GM12878 (cell line): ENCODE results near the gene SLC38A8. TPM values are rescaled to one million over a fixed set of nuclear protein-coding genes. Genes with fewer than 3 reads are reported as not detected.

ENCODE experiments used
- ATAC-seq: fragments of 200-7000 bp; cut with Tn5 transposase; 3 replicates; pipeline ENCODE4 v1.9.1; 2020; ENCODE audit warnings: mild to moderate bottlenecking, moderate library complexity
- BruUV-seq: library from RNA; stranded (reverse); fragments of 400-500 nt; replicated peaks from 2 replicates; lab custom pipeline; 2021; lab: Mats Ljungman, UMichigan
- CTCF ChIA-PET: fragments of 300-600 bp; sonication (Branson Sonifier 250); formaldehyde crosslinking; extraction: SDS; loops from one replicate; lab custom pipeline; 2021; ENCODE audit warnings: inconsistent platforms; lab: Yijun Ruan, JAX
- POLR2A ChIA-PET: fragments of 350-600 bp; formaldehyde crosslinking; extraction: SDS; loops from one replicate; lab custom pipeline; 2021; ENCODE audit warnings: inconsistent platforms; lab: Charles Lee
- RAD21 ChIA-PET: fragments of 300-600 bp; sonication (Branson Sonifier 250); formaldehyde crosslinking; loops from one replicate; lab custom pipeline; 2023; ENCODE audit warnings: antibody characterized with exemption; ENCODE audit not compliant: unreplicated experiment; lab: Charles Lee
- SMC1A ChIA-PET: fragments of 300-600 bp; sonication (Branson Sonifier 250); formaldehyde crosslinking; loops from one replicate; lab custom pipeline; 2023; ENCODE audit not compliant: unreplicated experiment, uncharacterized antibody; lab: Charles Lee
- DNase-seq: peaks from one replicate; pipeline ENCODE4 v3.0.0-alpha.2; 2011; ENCODE audit warnings: low read depth, low spot score
- FAIRE-seq: peaks from 3 replicates; lab custom pipeline; 2011; peaks lifted over from hg19 to GRCh38; lab: Jason Lieb, UNC
- H2AFZ ChIP-seq: 2 replicates; pipeline ENCODE4 v1.6.0; 2011; ENCODE audit warnings: low read depth, low read length, control low read depth; ENCODE audit not compliant: control insufficient read depth
- H3K27ac ChIP-seq: 2 replicates; pipeline ENCODE4 v1.5.1; 2011; ENCODE audit warnings: control low read depth; ENCODE audit not compliant: control insufficient read depth, insufficient read depth
- H3K27me3 ChIP-seq, 2 experiments: replicated peaks in 1 of 2; 2 replicates each; pipeline versions ENCODE4 v1.6.0 to v1.6.1; 2011; ENCODE audit warnings: low read length in 1 of 2; ENCODE audit not compliant: control insufficient read depth in 2 of 2, insufficient read depth in 2 of 2
- H3K36me3 ChIP-seq, 2 experiments: 2 replicates each; pipeline ENCODE4 v1.5.1; 2011; ENCODE audit warnings: low read length in 1 of 2; ENCODE audit not compliant: control insufficient read depth in 2 of 2, insufficient read depth in 2 of 2
- H3K4me1 ChIP-seq: 2 replicates; pipeline ENCODE4 v1.6.1; 2011; ENCODE audit warnings: mild to moderate bottlenecking, low read length, moderate library complexity, mixed read lengths; ENCODE audit not compliant: control insufficient read depth, insufficient read depth
- H3K4me2 ChIP-seq: 2 replicates; pipeline ENCODE4 v1.6.0; 2011; ENCODE audit warnings: control low read depth; ENCODE audit not compliant: control insufficient read depth, insufficient read depth
- H3K4me3 ChIP-seq: fragments of 200-600 bp; sonication (generic); 2 replicates; pipeline ENCODE4 v1.5.1; 2016
- H3K79me2 ChIP-seq: 2 replicates; pipeline ENCODE4 v1.6.0; 2011; ENCODE audit warnings: low read length; ENCODE audit not compliant: control insufficient read depth, insufficient read depth
- H3K9ac ChIP-seq: 2 replicates; pipeline ENCODE4 v1.8.0; 2011; ENCODE audit warnings: low read length, control low read depth, mixed read lengths; ENCODE audit not compliant: control insufficient read depth, insufficient read depth
- H3K9me3 ChIP-seq: replicated peaks from 3 replicates; pipeline ENCODE4 v1.5.1; 2011; ENCODE audit warnings: mild to moderate bottlenecking, low read length; ENCODE audit not compliant: control insufficient read depth, insufficient read depth
- H4K20me1 ChIP-seq: 2 replicates; pipeline ENCODE4 v1.6.0; 2011; ENCODE audit not compliant: control insufficient read depth, insufficient read depth
- ASH2L ChIP-seq: fragments of 300-600, 200-600 bp; sonication (generic); IDR thresholded peaks from 2 replicates; pipeline ENCODE4 v1.6.1; 2017; ENCODE audit warnings: low read depth, mild to moderate bottlenecking, borderline replicate concordance
- BCL11A ChIP-seq: IDR thresholded peaks from 2 replicates; pipeline ENCODE4 v1.6.1; 2011; ENCODE audit warnings: low read depth, low read length
- CHD2 ChIP-seq: IDR thresholded peaks from 2 replicates; pipeline ENCODE4 v1.6.1; 2011; ENCODE audit warnings: low read depth, low read length, improper control_type of control experiment, borderline replicate concordance
- CREB1 ChIP-seq: IDR thresholded peaks from 2 replicates; pipeline ENCODE4 v1.6.1; 2012; ENCODE audit warnings: low read depth, mild to moderate bottlenecking, inconsistent platforms
- DPF2 ChIP-seq: fragments of 450-650 bp; IDR thresholded peaks from 2 replicates; pipeline ENCODE4 v1.6.1; 2017; ENCODE audit warnings: mild to moderate bottlenecking
- FOS ChIP-seq: IDR thresholded peaks from 3 replicates; pipeline ENCODE4 v1.6.1; 2011; ENCODE audit warnings: borderline replicate concordance; ENCODE audit not compliant: insufficient read length; ENCODE audit errors: extremely low read depth
- JUND ChIP-seq: IDR thresholded peaks from 2 replicates; pipeline ENCODE4 v1.6.1; 2012; ENCODE audit warnings: low read depth, mild to moderate bottlenecking, low read length, improper control_type of control experiment, moderate library complexity
- LARP7 ChIP-seq: fragments of 450-650 bp; IDR thresholded peaks from 2 replicates; pipeline ENCODE4 v1.6.1; 2017; ENCODE audit warnings: mild to moderate bottlenecking
- NBN ChIP-seq: fragments of 450-650 bp; IDR thresholded peaks from 2 replicates; pipeline ENCODE4 v1.6.1; 2016
- NFXL1 ChIP-seq: fragments of 450-650 bp; IDR thresholded peaks from 2 replicates; pipeline ENCODE4 v1.6.1; 2017; ENCODE audit warnings: antibody characterized with exemption, mild to moderate bottlenecking, borderline replicate concordance
- NRF1 ChIP-seq: conservative IDR thresholded peaks from 2 replicates; pipeline ENCODE4 v1.6.1; 2011; ENCODE audit warnings: mild to moderate bottlenecking, low read depth, low read length, improper control_type of control experiment
- SMARCA5 ChIP-seq: fragments of 450-650 bp; IDR thresholded peaks from 2 replicates; pipeline ENCODE4 v1.6.1; 2017; ENCODE audit warnings: mild to moderate bottlenecking
- WGBS: methylation state at CpG from one replicate; pipeline ENCODE4 v1.1.6; 2016; ENCODE audit warnings: low lambda C conversion rate; ENCODE audit not compliant: insufficient replicate concordance, insufficient coverage; ENCODE audit errors: missing lambda C conversion rate; 5-methylcytosine and 5-hydroxymethylcytosine counted together
- in situ Hi-C: fragments of 300-500 bp; cut with MboI; formaldehyde crosslinking; loops from 9 replicates; pipeline ENCODE4 v1.14.3; 2018; ENCODE audit warnings: mixed read lengths
- intact Hi-C: fragments of 100-400 bp; cut with micrococcal nuclease; formaldehyde crosslinking; loops from one replicate; pipeline ENCODE4 v1.14.2; 2022; ENCODE audit not compliant: unreplicated experiment
- polyA plus RNA-seq, 11 experiments: library from polyadenylated mRNA; depleted of rRNA in 4 of 11; unstranded in 6 of 11; stranded (reverse) in 5 of 11; fragments of >200 nt; fragmentation: Nextera tagmentation in 4 of 11; fragmentation: Illumina TruSeq in 1 of 11; extraction: Ambion mirVana in 4 of 11; extraction: Trizol in 1 of 11; gene quantifications; 1 replicate in 1 of 11; 2 replicates in 10 of 11; pipeline versions ENCODE4 v1.2.1 to v1.2.3, GENCODE V29; 2011 to 2016; ENCODE audit warnings: inconsistent platforms in 2 of 11, missing spikeins in 2 of 11, low read depth in 1 of 11
- total RNA-seq, 4 experiments: library from RNA; depleted of rRNA in 3 of 4; stranded (reverse); fragments of >200 nt in 3 of 4; fragmentation: Illumina TruSeq in 1 of 4; extraction: Trizol in 1 of 4; gene quantifications; 2 replicates each; pipeline versions ENCODE4 v1.2.1 to v1.2.3, GENCODE V29; 2013 to 2021
- TF ChIP-seq, protein P1 (sequence below): IDR thresholded peaks from 2 replicates; pipeline ENCODE4 v1.6.1; 2011; ENCODE audit warnings: borderline replicate concordance, low read depth, mild to moderate bottlenecking, moderate library complexity, low read length; ENCODE audit not compliant: insufficient read depth, poor library complexity, severe bottlenecking
- TF ChIP-seq, protein P2 (sequence below): fragments of 450-650 bp; formaldehyde crosslinking; IDR thresholded peaks from 2 replicates; pipeline ENCODE4 v1.5.0; 2022; ENCODE audit warnings: mild to moderate bottlenecking, missing genetic modification characterization
- TF ChIP-seq, protein P3 (sequence below): fragments of 450-650 bp; IDR thresholded peaks from 2 replicates; pipeline ENCODE4 v1.6.1; 2016; ENCODE audit warnings: mild to moderate bottlenecking
- TF ChIP-seq, protein P4 (sequence below): fragments of 450-650 bp; formaldehyde crosslinking; IDR thresholded peaks from 2 replicates; pipeline ENCODE4 v1.4.0; 2020; ENCODE audit warnings: mild to moderate bottlenecking, moderate library complexity

SLC38A8 gene
- total and polyA plus RNA-seq, 10 of the 15 experiments (the other 5 are each of a cell fraction or from before 2014, with no cell fraction given), result not detected

DNA sequence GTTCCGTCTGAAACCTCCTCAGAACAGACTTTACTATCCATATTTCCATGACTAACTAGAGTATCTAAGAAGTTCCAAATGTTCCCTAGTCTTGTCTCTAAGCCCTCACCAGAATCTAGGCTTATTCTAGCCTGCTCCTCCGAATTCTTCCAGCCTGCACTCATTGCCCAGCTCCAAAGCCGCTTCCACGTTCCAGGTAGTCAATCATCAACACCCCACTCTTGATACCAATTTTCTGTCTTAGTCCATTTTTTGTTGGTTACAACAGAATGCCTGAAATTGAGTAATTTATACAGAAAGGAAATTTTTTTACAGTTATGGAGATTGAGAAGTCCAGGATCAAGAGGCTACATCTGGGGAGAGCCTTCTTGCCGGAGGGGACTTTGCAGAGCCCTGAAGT, 21.1 kb downstream of the SLC38A8 start:
- CTCF ChIA-PET, result no interaction called here
- TF ChIP-seq, protein P1, sequence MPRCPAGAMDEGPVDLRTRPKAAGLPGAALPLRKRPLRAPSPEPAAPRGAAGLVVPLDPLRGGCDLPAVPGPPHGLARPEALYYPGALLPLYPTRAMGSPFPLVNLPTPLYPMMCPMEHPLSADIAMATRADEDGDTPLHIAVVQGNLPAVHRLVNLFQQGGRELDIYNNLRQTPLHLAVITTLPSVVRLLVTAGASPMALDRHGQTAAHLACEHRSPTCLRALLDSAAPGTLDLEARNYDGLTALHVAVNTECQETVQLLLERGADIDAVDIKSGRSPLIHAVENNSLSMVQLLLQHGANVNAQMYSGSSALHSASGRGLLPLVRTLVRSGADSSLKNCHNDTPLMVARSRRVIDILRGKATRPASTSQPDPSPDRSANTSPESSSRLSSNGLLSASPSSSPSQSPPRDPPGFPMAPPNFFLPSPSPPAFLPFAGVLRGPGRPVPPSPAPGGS, result no peak
- TF ChIP-seq BCL11A, result no peak
- no peak for TF ChIP-seq JUND
- TF ChIP-seq NBN, result no peak
- no peak for TF ChIP-seq NFXL1
- TF ChIP-seq LARP7, result no peak
- no peak for TF ChIP-seq CHD2
- no peak for TF ChIP-seq SMARCA5
- TF ChIP-seq DPF2, result no peak
- TF ChIP-seq FOS, result no peak
- TF ChIP-seq, protein P2, sequence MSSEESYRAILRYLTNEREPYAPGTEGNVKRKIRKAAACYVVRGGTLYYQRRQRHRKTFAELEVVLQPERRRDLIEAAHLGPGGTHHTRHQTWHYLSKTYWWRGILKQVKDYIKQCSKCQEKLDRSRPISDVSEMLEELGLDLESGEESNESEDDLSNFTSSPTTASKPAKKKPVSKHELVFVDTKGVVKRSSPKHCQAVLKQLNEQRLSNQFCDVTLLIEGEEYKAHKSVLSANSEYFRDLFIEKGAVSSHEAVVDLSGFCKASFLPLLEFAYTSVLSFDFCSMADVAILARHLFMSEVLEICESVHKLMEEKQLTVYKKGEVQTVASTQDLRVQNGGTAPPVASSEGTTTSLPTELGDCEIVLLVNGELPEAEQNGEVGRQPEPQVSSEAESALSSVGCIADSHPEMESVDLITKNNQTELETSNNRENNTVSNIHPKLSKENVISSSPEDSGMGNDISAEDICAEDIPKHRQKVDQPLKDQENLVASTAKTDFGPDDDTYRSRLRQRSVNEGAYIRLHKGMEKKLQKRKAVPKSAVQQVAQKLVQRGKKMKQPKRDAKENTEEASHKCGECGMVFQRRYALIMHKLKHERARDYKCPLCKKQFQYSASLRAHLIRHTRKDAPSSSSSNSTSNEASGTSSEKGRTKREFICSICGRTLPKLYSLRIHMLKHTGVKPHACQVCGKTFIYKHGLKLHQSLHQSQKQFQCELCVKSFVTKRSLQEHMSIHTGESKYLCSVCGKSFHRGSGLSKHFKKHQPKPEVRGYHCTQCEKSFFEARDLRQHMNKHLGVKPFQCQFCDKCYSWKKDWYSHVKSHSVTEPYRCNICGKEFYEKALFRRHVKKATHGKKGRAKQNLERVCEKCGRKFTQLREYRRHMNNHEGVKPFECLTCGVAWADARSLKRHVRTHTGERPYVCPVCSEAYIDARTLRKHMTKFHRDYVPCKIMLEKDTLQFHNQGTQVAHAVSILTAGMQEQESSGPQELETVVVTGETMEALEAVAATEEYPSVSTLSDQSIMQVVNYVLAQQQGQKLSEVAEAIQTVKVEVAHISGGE, result no peak
- no peak for TF ChIP-seq ASH2L
- no peak for TF ChIP-seq NRF1
- TF ChIP-seq, protein P3, sequence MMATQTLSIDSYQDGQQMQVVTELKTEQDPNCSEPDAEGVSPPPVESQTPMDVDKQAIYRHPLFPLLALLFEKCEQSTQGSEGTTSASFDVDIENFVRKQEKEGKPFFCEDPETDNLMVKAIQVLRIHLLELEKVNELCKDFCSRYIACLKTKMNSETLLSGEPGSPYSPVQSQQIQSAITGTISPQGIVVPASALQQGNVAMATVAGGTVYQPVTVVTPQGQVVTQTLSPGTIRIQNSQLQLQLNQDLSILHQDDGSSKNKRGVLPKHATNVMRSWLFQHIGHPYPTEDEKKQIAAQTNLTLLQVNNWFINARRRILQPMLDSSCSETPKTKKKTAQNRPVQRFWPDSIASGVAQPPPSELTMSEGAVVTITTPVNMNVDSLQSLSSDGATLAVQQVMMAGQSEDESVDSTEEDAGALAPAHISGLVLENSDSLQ, result no peak
- TF ChIP-seq, protein P4, sequence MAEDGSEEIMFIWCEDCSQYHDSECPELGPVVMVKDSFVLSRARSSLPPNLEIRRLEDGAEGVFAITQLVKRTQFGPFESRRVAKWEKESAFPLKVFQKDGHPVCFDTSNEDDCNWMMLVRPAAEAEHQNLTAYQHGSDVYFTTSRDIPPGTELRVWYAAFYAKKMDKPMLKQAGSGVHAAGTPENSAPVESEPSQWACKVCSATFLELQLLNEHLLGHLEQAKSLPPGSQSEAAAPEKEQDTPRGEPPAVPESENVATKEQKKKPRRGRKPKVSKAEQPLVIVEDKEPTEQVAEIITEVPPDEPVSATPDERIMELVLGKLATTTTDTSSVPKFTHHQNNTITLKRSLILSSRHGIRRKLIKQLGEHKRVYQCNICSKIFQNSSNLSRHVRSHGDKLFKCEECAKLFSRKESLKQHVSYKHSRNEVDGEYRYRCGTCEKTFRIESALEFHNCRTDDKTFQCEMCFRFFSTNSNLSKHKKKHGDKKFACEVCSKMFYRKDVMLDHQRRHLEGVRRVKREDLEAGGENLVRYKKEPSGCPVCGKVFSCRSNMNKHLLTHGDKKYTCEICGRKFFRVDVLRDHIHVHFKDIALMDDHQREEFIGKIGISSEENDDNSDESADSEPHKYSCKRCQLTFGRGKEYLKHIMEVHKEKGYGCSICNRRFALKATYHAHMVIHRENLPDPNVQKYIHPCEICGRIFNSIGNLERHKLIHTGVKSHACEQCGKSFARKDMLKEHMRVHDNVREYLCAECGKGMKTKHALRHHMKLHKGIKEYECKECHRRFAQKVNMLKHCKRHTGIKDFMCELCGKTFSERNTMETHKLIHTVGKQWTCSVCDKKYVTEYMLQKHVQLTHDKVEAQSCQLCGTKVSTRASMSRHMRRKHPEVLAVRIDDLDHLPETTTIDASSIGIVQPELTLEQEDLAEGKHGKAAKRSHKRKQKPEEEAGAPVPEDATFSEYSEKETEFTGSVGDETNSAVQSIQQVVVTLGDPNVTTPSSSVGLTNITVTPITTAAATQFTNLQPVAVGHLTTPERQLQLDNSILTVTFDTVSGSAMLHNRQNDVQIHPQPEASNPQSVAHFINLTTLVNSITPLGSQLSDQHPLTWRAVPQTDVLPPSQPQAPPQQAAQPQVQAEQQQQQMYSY (CRISPR knock-in tag), result no peak
- no peak for TF ChIP-seq CREB1

More for the DNA sequence above, 21.1 kb downstream of the SLC38A8 start:
- H3K4me1 ChIP-seq, result no peaks in the 10 kb centered on the region
- intact Hi-C loops, result no loop called here
- H3K27me3 ChIP-seq, result no peaks in the 10 kb centered on the region
- DNase-seq, result no peak
- no peaks in the 10 kb centered on the region for H3K36me3 ChIP-seq
- in situ Hi-C loops, result no loop called here
- WGBS, result 21% methylated on average over 5 of the region's 5 CpGs
- no peak overlapping the region for H3K27ac ChIP-seq
- no peak overlapping the region for H3K4me2 ChIP-seq
- no peak for ATAC-seq
- FAIRE-seq, result no peak
- RAD21 ChIA-PET, result no interaction called here
- no peaks in the 10 kb centered on the region for H4K20me1 ChIP-seq
- H3K4me3 ChIP-seq, result no peak overlapping the region
- no peaks in the 10 kb centered on the region; the same call in 1 of the 3 replicates for H3K9me3 ChIP-seq
- POLR2A ChIA-PET, result no interaction called here
- SMC1A ChIA-PET, result no interaction called here
- BruUV-seq, result no TSS peak
- no peaks in the 10 kb centered on the region for H3K79me2 ChIP-seq
- no peak overlapping the region for H3K9ac ChIP-seq
- H2AFZ ChIP-seq, result no peak overlapping the region
